GM21529 (cell line): ENCODE data around the gene C7orf57.

Experiments
- ATAC-seq: cut with Tn5 transposase; IDR thresholded peaks from one replicate; pipeline ENCODE4 v1.9.1; 2021; ENCODE audit not compliant: unreplicated experiment

C7orf57 gene

GRCh38 chr7:48084727-48085432 lies 49.5 kb downstream of the C7orf57 start:
- ATAC-seq = peak; percentile 55

GRCh38 chr7:48085433-48085791 lies 50.1 kb downstream of the C7orf57 start:
- ATAC-seq = peak; percentile 10

- ATAC-seq = no peak
Measured at GRCh38 chr7:48085942-48086341, 50.6 kb downstream of the C7orf57 start.

GRCh38 chr7:48087349-48087748 lies 52.0 kb downstream of the C7orf57 start:
- ATAC-seq = peak; percentile 28

- ATAC-seq = peak; percentile 47
Measured at GRCh38 chr7:48088559-48089045, 53.3 kb downstream of the C7orf57 start.

- peak; percentile 51 for ATAC-seq
Measured at GRCh38 chr7:48089046-48090003, 54.0 kb downstream of the C7orf57 start, which contains the start of gene UPP1. TSS of gene UPP1 (plus strand) at chr7:48089265. CDS start at chr7:48094784, 5,519 bp downstream.

- ATAC-seq = no peak
Measured at GRCh38 chr7:48090095-48090805, 54.9 kb downstream of the C7orf57 start.

- no peak for ATAC-seq
Measured at GRCh38 chr7:48091506-48092433, 56.4 kb downstream of the C7orf57 start.

GRCh38 chr7:48094861-48095293 lies 59.5 kb downstream of the C7orf57 start:
- no peak for ATAC-seq

GRCh38 chr7:48096273-48096672 lies 60.9 kb downstream of the C7orf57 start:
- no peak for ATAC-seq

GRCh38 chr7:48097521-48098231 lies 62.3 kb downstream of the C7orf57 start:
- ATAC-seq = no peak

GRCh38 chr7:48098846-48099245 lies 63.5 kb downstream of the C7orf57 start:
- ATAC-seq = no peak

- ATAC-seq = no peak
Measured at GRCh38 chr7:48099781-48100180, 64.4 kb downstream of the C7orf57 start.

- no peak for ATAC-seq
Measured at GRCh38 chr7:48101352-48101751, 66.0 kb downstream of the C7orf57 start.

GRCh38 chr7:48101968-48102367 lies 66.6 kb downstream of the C7orf57 start:
- no peak for ATAC-seq

- no peak for ATAC-seq
Measured at GRCh38 chr7:48102530-48102929, 67.2 kb downstream of the C7orf57 start.

GRCh38 chr7:48105045-48105444 lies 69.7 kb downstream of the C7orf57 start:
- no peak for ATAC-seq

- no peak for ATAC-seq
Measured at GRCh38 chr7:48106906-48107659, 71.7 kb downstream of the C7orf57 start.
